Smooth muscle cell of the brain vasculature (primary cell): ENCODE data around the gene PLA2G4A.

Source experiments
- DNase-seq: peaks from one replicate; pipeline ENCODE4 v3.0.0-alpha.2; 2012; ENCODE audit warnings: low read depth, low spot score

The PLA2G4A gene

GRCh38 chr1:186975220-186975619, 146.5 kb downstream of the PLA2G4A start:
- no peak for DNase-seq

GRCh38 chr1:186976700-186977099, 148.0 kb downstream of the PLA2G4A start:
- DNase-seq, result no peak

GRCh38 chr1:186977266-186977957, 148.7 kb downstream of the PLA2G4A start:
- no peak for DNase-seq

- DNase-seq, result no peak
Measured at GRCh38 chr1:186978596-186979556, 150.1 kb downstream of the PLA2G4A start.

- DNase-seq, result no peak
Measured at GRCh38 chr1:186980400-186980799, 151.7 kb downstream of the PLA2G4A start.

- no peak for DNase-seq
Measured at GRCh38 chr1:186982116-186982515, 153.4 kb downstream of the PLA2G4A start.

GRCh38 chr1:186983327-186983726, 154.6 kb downstream of the PLA2G4A start:
- no peak for DNase-seq

GRCh38 chr1:186984959-186985358, 156.2 kb downstream of the PLA2G4A start:
- no peak for DNase-seq

- no peak for DNase-seq
Measured at GRCh38 chr1:186985889-186986491, 157.2 kb downstream of the PLA2G4A start.

GRCh38 chr1:186987065-186987464, 158.3 kb downstream of the PLA2G4A start:
- DNase-seq, result no peak

- no peak for DNase-seq
Measured at GRCh38 chr1:186987769-186988168, 159.0 kb downstream of the PLA2G4A start.

- no peak for DNase-seq
Measured at GRCh38 chr1:186993996-186994395, 165.2 kb downstream of the PLA2G4A start.

- DNase-seq, result no peak
Measured at GRCh38 chr1:186994897-186995296, 166.1 kb downstream of the PLA2G4A start.

GRCh38 chr1:186996816-186997215, 168.1 kb downstream of the PLA2G4A start:
- DNase-seq, result no peak

- no peak for DNase-seq
Measured at GRCh38 chr1:186997877-186998276, 169.1 kb downstream of the PLA2G4A start.

- DNase-seq, result no peak
Measured at GRCh38 chr1:186999506-186999905, 170.8 kb downstream of the PLA2G4A start.

GRCh38 chr1:187001198-187001889, 172.6 kb downstream of the PLA2G4A start:
- DNase-seq, result no peak

GRCh38 chr1:187003353-187003752, 174.6 kb downstream of the PLA2G4A start:
- DNase-seq, result no peak

- no peak for DNase-seq
Measured at GRCh38 chr1:187006896-187007295, 178.1 kb downstream of the PLA2G4A start.

GRCh38 chr1:187009320-187009719, 180.6 kb downstream of the PLA2G4A start:
- DNase-seq, result no peak

GRCh38 chr1:187010571-187011309, 182.0 kb downstream of the PLA2G4A start:
- DNase-seq, result no peak
